Measurements from ENCODE around the gene EYA4. TPM values are rescaled to one million over a fixed set of nuclear protein-coding genes. Genes with fewer than 3 reads are reported as not detected.

The EYA4 gene
- 5.3 TPM for total RNA-seq

GRCh38 chr6:133241086-133241900 is at the start of gene EYA4:
TSS of gene EYA4 (plus strand) at chr6:133241357. CDS start at chr6:133274781, 33,424 bp downstream.
- ATAC-seq (peak; percentile 67), DNase-seq (ENCODE audit: low spot score) (peak; percentile 64)
- intact Hi-C loops (cut with DNase I): no loop called here

GRCh38 chr6:133193396-133193795 is 47.8 kb upstream of the EYA4 start:
- DNase-seq (ENCODE audit: low spot score) (no peak), ATAC-seq (no peak)
- intact Hi-C loops (cut with DNase I): no loop called here

- intact Hi-C loops (cut with DNase I): no loop called here
- DNase-seq (ENCODE audit: low spot score): no peak
- no peak for ATAC-seq
These were observed 42.4 kb upstream of the EYA4 start for GRCh38 chr6:133198725-133199124.

GRCh38 chr6:133201231-133201630 is 39.9 kb upstream of the EYA4 start:
- intact Hi-C loops (cut with DNase I): no loop called here

GRCh38 chr6:133202610-133203343 is 38.4 kb upstream of the EYA4 start:
- intact Hi-C loops (cut with DNase I): no loop called here
- ATAC-seq (no peak), DNase-seq (ENCODE audit: low spot score) (no peak)

More at GRCh38 chr6:133201231-133201630, 39.9 kb upstream of the EYA4 start:
- no peak for ATAC-seq
- no peak for DNase-seq (ENCODE audit: low spot score)

- DNase-seq (ENCODE audit: low spot score) (no peak), ATAC-seq (no peak)
- intact Hi-C loops (cut with DNase I): no loop called here
These were observed 37.8 kb upstream of the EYA4 start for GRCh38 chr6:133203344-133203697.

GRCh38 chr6:133205304-133205703 is 35.9 kb upstream of the EYA4 start:
- intact Hi-C loops (cut with DNase I): no loop called here
- ATAC-seq (no peak), DNase-seq (ENCODE audit: low spot score) (no peak)

- intact Hi-C loops (cut with DNase I): no loop called here
- ATAC-seq (no peak), DNase-seq (ENCODE audit: low spot score) (no peak)
These were observed 34.2 kb upstream of the EYA4 start for GRCh38 chr6:133206942-133207341.

- intact Hi-C loops (cut with DNase I): no loop called here
- ATAC-seq: no peak
- no peak for DNase-seq (ENCODE audit: low spot score)
These were observed 33.4 kb upstream of the EYA4 start for GRCh38 chr6:133207754-133208153.

- intact Hi-C loops (cut with DNase I): no loop called here
- ATAC-seq (no peak), DNase-seq (ENCODE audit: low spot score) (no peak)
These were observed 32.9 kb upstream of the EYA4 start for GRCh38 chr6:133208183-133208755.

- no peak for ATAC-seq
- intact Hi-C loops (cut with DNase I): no loop called here
- DNase-seq (ENCODE audit: low spot score): no peak
These were observed 26.9 kb upstream of the EYA4 start for GRCh38 chr6:133214267-133214666.

- ATAC-seq (no peak), DNase-seq (ENCODE audit: low spot score) (no peak)
- intact Hi-C loops (cut with DNase I): loop anchor here (1.0 kb wide), 1 partner anchor 31 kb away; no protein-coding TSS in a partner anchor
These were observed 22.3 kb upstream of the EYA4 start for GRCh38 chr6:133218852-133219251.

- DNase-seq (ENCODE audit: low spot score) (no peak), ATAC-seq (no peak)
- intact Hi-C loops (cut with DNase I): no loop called here
These were observed 17.6 kb upstream of the EYA4 start for GRCh38 chr6:133223452-133224029.

GRCh38 chr6:133225560-133225959 is 15.6 kb upstream of the EYA4 start:
- DNase-seq (ENCODE audit: low spot score) (no peak), ATAC-seq (no peak)
- intact Hi-C loops (cut with DNase I): no loop called here

- DNase-seq (ENCODE audit: low spot score) (no peak), ATAC-seq (no peak)
- intact Hi-C loops (cut with DNase I): no loop called here
These were observed 13.8 kb upstream of the EYA4 start for GRCh38 chr6:133227344-133227743.

GRCh38 chr6:133230052-133230451 is 11.1 kb upstream of the EYA4 start:
- ATAC-seq (no peak), DNase-seq (ENCODE audit: low spot score) (no peak)
- intact Hi-C loops (cut with DNase I): no loop called here

GRCh38 chr6:133235221-133235620 is 5.9 kb upstream of the EYA4 start:
- intact Hi-C loops (cut with DNase I): no loop called here
- no peak for DNase-seq (ENCODE audit: low spot score)
- no peak for ATAC-seq

GRCh38 chr6:133236932-133237331 is 4.2 kb upstream of the EYA4 start:
- ATAC-seq: peak; percentile 71
- no peak for DNase-seq (ENCODE audit: low spot score)
- intact Hi-C loops (cut with DNase I): no loop called here

GRCh38 chr6:133240511-133241085 is 559 bp upstream of the EYA4 start:
- DNase-seq (ENCODE audit: low spot score) (no peak), ATAC-seq (peak; percentile 16)
- intact Hi-C loops (cut with DNase I): no loop called here

All from sciatic nerve (tissue), 2 donors.